BJ (cell line): ENCODE data around the gene BHLHE40. TPM values are rescaled to one million over a fixed set of nuclear protein-coding genes. Genes with fewer than 3 reads are reported as not detected.
A peak's percentile ranks its signal among the peaks of the same experiment; 100 is the strongest.

Experiments used
- CTCF ChIA-PET: fragments of 350-600 bp; formaldehyde crosslinking; extraction: SDS; loops from one replicate; lab custom pipeline; 2021; ENCODE audit warnings: antibody characterized with exemption, inconsistent platforms; lab: Yijun Ruan, JAX
- POLR2A ChIA-PET: fragments of 300-600 bp; sonication (Branson Sonifier 250); formaldehyde crosslinking; extraction: SDS; loops from one replicate; lab custom pipeline; 2021; ENCODE audit warnings: antibody characterized with exemption; lab: Charles Lee
- DNase-seq: peaks from one replicate; pipeline ENCODE4 v3.0.0-alpha.2; 2011; ENCODE audit warnings: low read depth
- H3K27me3 ChIP-seq: 2 replicates; pipeline ENCODE4 v1.6.0; 2011; ENCODE audit warnings: low read length; ENCODE audit not compliant: control insufficient read depth, insufficient read depth
- H3K36me3 ChIP-seq: 2 replicates; pipeline ENCODE4 v1.5.1; 2011; ENCODE audit warnings: low read length; ENCODE audit not compliant: control insufficient read depth, insufficient read depth
- H3K4me3 ChIP-seq: 2 replicates; pipeline ENCODE4 v1.5.1; 2011; ENCODE audit warnings: low read depth, mild to moderate bottlenecking, control low read depth, low read length
- CTCF ChIP-seq: IDR thresholded peaks from 2 replicates; pipeline ENCODE4 v1.5.1; 2011; ENCODE audit warnings: low read depth, mild to moderate bottlenecking, control low read depth, inconsistent platforms, low read length, moderate library complexity; ENCODE audit not compliant: insufficient read depth
- polyA plus RNA-seq: library from polyadenylated mRNA; depleted of rRNA; stranded (reverse); fragments of >200 nt; gene quantifications from 2 replicates; pipeline ENCODE4 v1.2.3, GENCODE V29; 2011

Gene BHLHE40
- polyA plus RNA-seq, 1 experiment: 18.8 TPM

GRCh38 chr3:4938281-4938982 is 40.8 kb upstream of the BHLHE40 start:
- POLR2A ChIA-PET: no interaction called here
- TF ChIP-seq CTCF: no peak
- no peaks in the 10 kb centered on the region for H3K27me3 ChIP-seq
- CTCF ChIA-PET: no interaction called here
- no peaks in the 10 kb centered on the region for H3K36me3 ChIP-seq
- no peak overlapping the region for H3K4me3 ChIP-seq
- no peak for DNase-seq

- CTCF ChIA-PET: no interaction called here
- TF ChIP-seq CTCF: no peak
- no peak for DNase-seq
- no peaks in the 10 kb centered on the region for H3K36me3 ChIP-seq
- H3K27me3 ChIP-seq: no peaks in the 10 kb centered on the region
- POLR2A ChIA-PET: no interaction called here
- H3K4me3 ChIP-seq: no peak overlapping the region
Observed at GRCh38 chr3:4939276-4939675, 40.0 kb upstream of the BHLHE40 start.

GRCh38 chr3:4940985-4941384 is 38.3 kb upstream of the BHLHE40 start:
- no peak for TF ChIP-seq CTCF
- no peak for DNase-seq
- CTCF ChIA-PET: interaction anchor here (1.0 kb wide), 1 partner anchor 12 kb away, joined by 4 read pairs; no protein-coding TSS in a partner anchor
- POLR2A ChIA-PET: no interaction called here
- H3K4me3 ChIP-seq: no peak overlapping the region
- no peaks in the 10 kb centered on the region for H3K27me3 ChIP-seq
- H3K36me3 ChIP-seq: no peaks in the 10 kb centered on the region

- Histone ChIP-seq H3K4me3 (no peak overlapping the region), H3K27me3 (no peaks in the 10 kb centered on the region), H3K36me3 (no peaks in the 10 kb centered on the region)
- peak; percentile 39 for TF ChIP-seq CTCF
- DNase-seq: no peak
- ChIA-PET CTCF (interaction anchor here (0.6 to 1.1 kb wide), 2 partner anchors 20 to 42 kb away, joined by 3 read pairs; no protein-coding TSS in a partner anchor), POLR2A (no interaction called here)
Observed at GRCh38 chr3:4943549-4943948, 35.7 kb upstream of the BHLHE40 start.

- H3K4me3 ChIP-seq: no peak overlapping the region
- POLR2A ChIA-PET: no interaction called here
- CTCF ChIA-PET: no interaction called here
- no peak for TF ChIP-seq CTCF
- no peaks in the 10 kb centered on the region for H3K36me3 ChIP-seq
- no peaks in the 10 kb centered on the region for H3K27me3 ChIP-seq
- DNase-seq: no peak
Observed at GRCh38 chr3:4945324-4945723, 33.9 kb upstream of the BHLHE40 start.
